Liver (tissue), 9 donors: ENCODE results near the gene HMGN4. TPM values are rescaled to one million over a fixed set of nuclear protein-coding genes. Genes with fewer than 3 reads are reported as not detected.

ENCODE experiments used
- DNase-seq: peaks from one replicate; pipeline ENCODE4 v3.0.0-alpha.2; 2017; ENCODE audit warnings: low spot score
- H3K27ac ChIP-seq, 2 donors: one replicate each; pipeline ENCODE4 v1.7.0; 2013; ENCODE audit warnings: inconsistent platforms in 2 of 2, low read length in 2 of 2, control low read depth in 1 of 2, low read depth in 1 of 2, mild to moderate bottlenecking in 1 of 2
- H3K27me3 ChIP-seq, 4 donors: one replicate each; pipeline versions ENCODE4 v1.6.1 to v1.7.0; 2013; ENCODE audit warnings: low read length in 3 of 4, inconsistent platforms in 1 of 4, mild to moderate bottlenecking in 1 of 4, moderate library complexity in 1 of 4; ENCODE audit not compliant: control insufficient read depth in 4 of 4, insufficient read depth in 4 of 4
- H3K36me3 ChIP-seq, 4 donors: one replicate each; pipeline versions ENCODE4 v1.6.1 to v1.7.0; 2013; ENCODE audit warnings: low read length in 3 of 4, mild to moderate bottlenecking in 3 of 4, low read depth in 1 of 4, moderate library complexity in 1 of 4; ENCODE audit not compliant: control insufficient read depth in 4 of 4, insufficient read depth in 3 of 4
- H3K4me1 ChIP-seq, 4 donors: one replicate each; pipeline versions ENCODE4 v1.6.1 to v1.7.0; 2013; ENCODE audit warnings: low read length in 3 of 4, mild to moderate bottlenecking in 3 of 4, moderate library complexity in 1 of 4; ENCODE audit not compliant: control insufficient read depth in 4 of 4, insufficient read depth in 4 of 4
- H3K4me3 ChIP-seq, 3 donors: one replicate each; pipeline versions ENCODE4 v1.6.1 to v1.7.0; 2013; ENCODE audit warnings: low read length in 3 of 3, control low read depth in 1 of 3, low read depth in 1 of 3, mild to moderate bottlenecking in 1 of 3
- H3K9ac ChIP-seq, 2 donors: one replicate each; pipeline ENCODE4 v1.7.0; 2013; ENCODE audit warnings: low read length in 2 of 2, mild to moderate bottlenecking in 2 of 2, moderate library complexity in 2 of 2, control low read depth in 1 of 2, low read depth in 1 of 2
- H3K9me3 ChIP-seq, 4 donors: one replicate each; pipeline versions ENCODE4 v1.6.1 to v1.7.0; 2013; ENCODE audit warnings: low read length in 3 of 4; ENCODE audit not compliant: control insufficient read depth in 4 of 4
- ATF3 ChIP-seq: IDR thresholded peaks from 2 replicates; pipeline ENCODE4 v1.6.1; 2016; ENCODE audit warnings: antibody characterized with exemption
- EGR1 ChIP-seq, 2 donors: IDR thresholded peaks; 2 replicates each; pipeline ENCODE4 v1.6.1; 2016 to 2018; ENCODE audit warnings: antibody characterized with exemption in 2 of 2, low read depth in 2 of 2
- FOXA1 ChIP-seq: IDR thresholded peaks from 2 replicates; pipeline ENCODE4 v1.6.1; 2016; ENCODE audit warnings: antibody characterized with exemption
- FOXA2 ChIP-seq: IDR thresholded peaks from 2 replicates; pipeline ENCODE4 v1.6.1; 2016; ENCODE audit warnings: antibody characterized with exemption
- GABPA ChIP-seq, 2 donors: IDR thresholded peaks in 1 of 2; conservative IDR thresholded peaks in 1 of 2; 2 replicates each; pipeline ENCODE4 v1.6.1; 2016; ENCODE audit warnings: antibody characterized with exemption in 2 of 2, mild to moderate bottlenecking in 1 of 2, moderate library complexity in 1 of 2
- HNF4A ChIP-seq, 2 donors: conservative IDR thresholded peaks; 2 replicates each; pipeline ENCODE4 v1.6.1; 2016; ENCODE audit warnings: antibody characterized with exemption in 2 of 2, mild to moderate bottlenecking in 2 of 2
- HNF4G ChIP-seq: IDR thresholded peaks from 2 replicates; pipeline ENCODE4 v1.6.1; 2016; ENCODE audit warnings: antibody characterized with exemption
- JUND ChIP-seq, 2 donors: IDR thresholded peaks; 2 replicates each; pipeline ENCODE4 v1.6.1; 2016; ENCODE audit warnings: antibody characterized with exemption in 2 of 2
- MAX ChIP-seq: IDR thresholded peaks from 2 replicates; pipeline ENCODE4 v1.6.1; 2016; ENCODE audit warnings: antibody characterized with exemption
- NR2F2 ChIP-seq: IDR thresholded peaks from 2 replicates; pipeline ENCODE4 v1.6.1; 2016; ENCODE audit warnings: antibody characterized with exemption
- RXRA ChIP-seq, 2 donors: IDR thresholded peaks; 2 replicates each; pipeline ENCODE4 v1.6.1; 2017 to 2018; ENCODE audit warnings: antibody characterized with exemption in 2 of 2, mild to moderate bottlenecking in 1 of 2
- SP1 ChIP-seq: IDR thresholded peaks from 2 replicates; pipeline ENCODE4 v1.6.1; 2018; ENCODE audit warnings: antibody characterized with exemption, mild to moderate bottlenecking
- TAF1 ChIP-seq: conservative IDR thresholded peaks from 2 replicates; pipeline ENCODE4 v1.6.1; 2016; ENCODE audit warnings: antibody characterized with exemption, mild to moderate bottlenecking
- YY1 ChIP-seq: IDR thresholded peaks from 2 replicates; pipeline ENCODE4 v1.6.1; 2016; ENCODE audit warnings: antibody characterized with exemption, mild to moderate bottlenecking
- ZBTB33 ChIP-seq: IDR thresholded peaks from 2 replicates; pipeline ENCODE4 v1.6.1; 2016; ENCODE audit warnings: antibody characterized with exemption
- WGBS: extraction: QIAGEN DNeasy Blood & Tissue Kit; methylation state at CpG from one replicate; pipeline ENCODE4 v1.1.7; 2013; 5-methylcytosine and 5-hydroxymethylcytosine counted together
- polyA plus RNA-seq, 2 donors: library from polyadenylated mRNA; stranded (reverse) in 1 of 2; unstranded in 1 of 2; fragments of 200-250 nt in 1 of 2; fragments of >200 nt in 1 of 2; fragmentation: Nextera tagmentation in 1 of 2; extraction: Ambion mirVana in 1 of 2; gene quantifications; one replicate each; pipeline versions ENCODE4 v1.2.1 to v1.2.3, GENCODE V29; 2013 to 2015
- total RNA-seq, 2 donors: library from RNA; depleted of rRNA; stranded (reverse); fragments of >200 nt; gene quantifications; one replicate each; pipeline ENCODE4 v1.2.3, GENCODE V29; 2014
- TF ChIP-seq, protein P1 (sequence below): fragments of 150-350 bp; IDR thresholded peaks from 2 replicates; pipeline ENCODE4 v1.5.1; 2017; ENCODE audit warnings: improper control_type of control experiment, low read depth, low read length; ENCODE audit not compliant: missing input control
- TF ChIP-seq, protein P2 (sequence below): IDR thresholded peaks from 2 replicates; pipeline ENCODE4 v1.6.1; 2016; ENCODE audit warnings: antibody characterized with exemption, mild to moderate bottlenecking
- donor health status: healthy.
- donor health status: healthy.
- donor health status: healthy.
- donor health status: healthy.
- donor health status: healthy.

The HMGN4 gene
- total and polyA plus RNA-seq, 4 donors, result 8.2 to 13.3 (median 10.1) TPM

DNA sequence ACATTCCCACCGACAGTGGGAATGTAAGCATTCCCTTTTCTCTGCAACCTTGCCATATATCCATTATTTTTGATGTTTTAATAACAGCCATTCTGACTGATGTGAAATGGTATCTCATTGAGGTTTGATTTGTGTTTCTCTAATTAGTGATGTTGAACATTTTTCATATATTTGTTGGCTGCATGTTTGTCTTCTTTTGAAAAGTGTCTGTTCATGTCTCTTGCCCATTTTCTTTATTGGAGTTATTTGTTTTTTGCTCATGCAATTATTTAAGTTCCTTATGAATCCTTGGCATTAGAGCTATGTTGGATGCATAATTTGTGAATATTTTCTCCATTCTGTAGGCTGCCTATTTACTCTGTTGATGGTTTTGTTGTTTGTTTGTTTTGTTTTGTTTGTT lies 40.6 kb downstream of the HMGN4 start:
- peaks cover 0 to 12% (median 7%) of the 10 kb centered on the region in 4 donors for H3K27me3 ChIP-seq
- no peak for TF ChIP-seq NR2F2

GRCh38 chr6:26581164-26581915 lies 43.2 kb downstream of the HMGN4 start:
- 52% methylated on average over 4 of the region's 4 CpGs for WGBS
- H3K27me3 ChIP-seq, result peaks cover 0 to 12% (median 8%) of the 10 kb centered on the region in 4 donors

More for the DNA sequence above, 40.6 kb downstream of the HMGN4 start:
- H3K9me3 ChIP-seq, result peaks cover 0 to 18% (median 7%) of the 10 kb centered on the region in 4 donors
- no peaks in the 10 kb centered on the region for H3K4me1 ChIP-seq
- no peak overlapping the region for H3K4me3 ChIP-seq
- no peaks in the 10 kb centered on the region for H3K36me3 ChIP-seq
- whole genome bisulfite sequencing, result 90% methylated on average over 1 of the region's 1 CpG
- H3K27ac ChIP-seq, result no peak overlapping the region
- no peak overlapping the region for H3K9ac ChIP-seq
- DNase-seq, result no peak

More at GRCh38 chr6:26581164-26581915, 43.2 kb downstream of the HMGN4 start:
- Histone ChIP-seq H3K9ac (no peak overlapping the region), H3K9me3 (peaks cover 0 to 18% (median 7%) of the 10 kb centered on the region in 4 donors), H3K4me1 (no peaks in the 10 kb centered on the region), H3K4me3 (no peak overlapping the region), H3K27ac (no peak overlapping the region), H3K36me3 (no peaks in the 10 kb centered on the region)
- no peak for TF ChIP-seq ATF3
- TF ChIP-seq JUND (IDR thresholded peaks at IDR 0.05), result no peak
- no peak for TF ChIP-seq HNF4G
- no peak for TF ChIP-seq ZBTB33
- TF ChIP-seq RXRA (IDR thresholded peaks at IDR 0.05), result no peak
- no peak for TF ChIP-seq NR2F2
- no peak for TF ChIP-seq FOXA1
- TF ChIP-seq, protein P1, sequence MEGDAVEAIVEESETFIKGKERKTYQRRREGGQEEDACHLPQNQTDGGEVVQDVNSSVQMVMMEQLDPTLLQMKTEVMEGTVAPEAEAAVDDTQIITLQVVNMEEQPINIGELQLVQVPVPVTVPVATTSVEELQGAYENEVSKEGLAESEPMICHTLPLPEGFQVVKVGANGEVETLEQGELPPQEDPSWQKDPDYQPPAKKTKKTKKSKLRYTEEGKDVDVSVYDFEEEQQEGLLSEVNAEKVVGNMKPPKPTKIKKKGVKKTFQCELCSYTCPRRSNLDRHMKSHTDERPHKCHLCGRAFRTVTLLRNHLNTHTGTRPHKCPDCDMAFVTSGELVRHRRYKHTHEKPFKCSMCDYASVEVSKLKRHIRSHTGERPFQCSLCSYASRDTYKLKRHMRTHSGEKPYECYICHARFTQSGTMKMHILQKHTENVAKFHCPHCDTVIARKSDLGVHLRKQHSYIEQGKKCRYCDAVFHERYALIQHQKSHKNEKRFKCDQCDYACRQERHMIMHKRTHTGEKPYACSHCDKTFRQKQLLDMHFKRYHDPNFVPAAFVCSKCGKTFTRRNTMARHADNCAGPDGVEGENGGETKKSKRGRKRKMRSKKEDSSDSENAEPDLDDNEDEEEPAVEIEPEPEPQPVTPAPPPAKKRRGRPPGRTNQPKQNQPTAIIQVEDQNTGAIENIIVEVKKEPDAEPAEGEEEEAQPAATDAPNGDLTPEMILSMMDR, result no peak
- TF ChIP-seq YY1, result no peak
- TF ChIP-seq GABPA (IDR thresholded peaks at IDR 0.05 in 1 of 2, conservative IDR thresholded peaks at IDR 0.05 in 1 of 2), result no peak
- TF ChIP-seq MAX, result no peak
- TF ChIP-seq FOXA2, result no peak
- no peak for TF ChIP-seq TAF1
- no peak for TF ChIP-seq HNF4A (conservative IDR thresholded peaks at IDR 0.05)
- TF ChIP-seq SP1, result no peak
- TF ChIP-seq, protein P2, sequence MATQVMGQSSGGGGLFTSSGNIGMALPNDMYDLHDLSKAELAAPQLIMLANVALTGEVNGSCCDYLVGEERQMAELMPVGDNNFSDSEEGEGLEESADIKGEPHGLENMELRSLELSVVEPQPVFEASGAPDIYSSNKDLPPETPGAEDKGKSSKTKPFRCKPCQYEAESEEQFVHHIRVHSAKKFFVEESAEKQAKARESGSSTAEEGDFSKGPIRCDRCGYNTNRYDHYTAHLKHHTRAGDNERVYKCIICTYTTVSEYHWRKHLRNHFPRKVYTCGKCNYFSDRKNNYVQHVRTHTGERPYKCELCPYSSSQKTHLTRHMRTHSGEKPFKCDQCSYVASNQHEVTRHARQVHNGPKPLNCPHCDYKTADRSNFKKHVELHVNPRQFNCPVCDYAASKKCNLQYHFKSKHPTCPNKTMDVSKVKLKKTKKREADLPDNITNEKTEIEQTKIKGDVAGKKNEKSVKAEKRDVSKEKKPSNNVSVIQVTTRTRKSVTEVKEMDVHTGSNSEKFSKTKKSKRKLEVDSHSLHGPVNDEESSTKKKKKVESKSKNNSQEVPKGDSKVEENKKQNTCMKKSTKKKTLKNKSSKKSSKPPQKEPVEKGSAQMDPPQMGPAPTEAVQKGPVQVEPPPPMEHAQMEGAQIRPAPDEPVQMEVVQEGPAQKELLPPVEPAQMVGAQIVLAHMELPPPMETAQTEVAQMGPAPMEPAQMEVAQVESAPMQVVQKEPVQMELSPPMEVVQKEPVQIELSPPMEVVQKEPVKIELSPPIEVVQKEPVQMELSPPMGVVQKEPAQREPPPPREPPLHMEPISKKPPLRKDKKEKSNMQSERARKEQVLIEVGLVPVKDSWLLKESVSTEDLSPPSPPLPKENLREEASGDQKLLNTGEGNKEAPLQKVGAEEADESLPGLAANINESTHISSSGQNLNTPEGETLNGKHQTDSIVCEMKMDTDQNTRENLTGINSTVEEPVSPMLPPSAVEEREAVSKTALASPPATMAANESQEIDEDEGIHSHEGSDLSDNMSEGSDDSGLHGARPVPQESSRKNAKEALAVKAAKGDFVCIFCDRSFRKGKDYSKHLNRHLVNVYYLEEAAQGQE, result no peak
- TF ChIP-seq EGR1 (IDR thresholded peaks at IDR 0.05; ENCODE audit: low read depth in 2 of 2), result no peak
- DNase-seq, result no peak
